Pulmonary artery endothelial cell (primary cell): Measurements from ENCODE around the gene NPEPPS. TPM values are rescaled to one million over a fixed set of nuclear protein-coding genes. Genes with fewer than 3 reads are reported as not detected.

Experiments
- DNase-seq: peaks from one replicate; pipeline ENCODE4 v3.0.0-alpha.2; 2011; ENCODE audit warnings: low read depth, low spot score
- total RNA-seq: library from RNA; depleted of rRNA; stranded (reverse); fragments of >200 nt; gene quantifications from 2 replicates; pipeline ENCODE4 v1.2.3, GENCODE V29; 2014

NPEPPS gene
- total RNA-seq, 1 donor from 2014 or later: 81.4 TPM

DNA sequence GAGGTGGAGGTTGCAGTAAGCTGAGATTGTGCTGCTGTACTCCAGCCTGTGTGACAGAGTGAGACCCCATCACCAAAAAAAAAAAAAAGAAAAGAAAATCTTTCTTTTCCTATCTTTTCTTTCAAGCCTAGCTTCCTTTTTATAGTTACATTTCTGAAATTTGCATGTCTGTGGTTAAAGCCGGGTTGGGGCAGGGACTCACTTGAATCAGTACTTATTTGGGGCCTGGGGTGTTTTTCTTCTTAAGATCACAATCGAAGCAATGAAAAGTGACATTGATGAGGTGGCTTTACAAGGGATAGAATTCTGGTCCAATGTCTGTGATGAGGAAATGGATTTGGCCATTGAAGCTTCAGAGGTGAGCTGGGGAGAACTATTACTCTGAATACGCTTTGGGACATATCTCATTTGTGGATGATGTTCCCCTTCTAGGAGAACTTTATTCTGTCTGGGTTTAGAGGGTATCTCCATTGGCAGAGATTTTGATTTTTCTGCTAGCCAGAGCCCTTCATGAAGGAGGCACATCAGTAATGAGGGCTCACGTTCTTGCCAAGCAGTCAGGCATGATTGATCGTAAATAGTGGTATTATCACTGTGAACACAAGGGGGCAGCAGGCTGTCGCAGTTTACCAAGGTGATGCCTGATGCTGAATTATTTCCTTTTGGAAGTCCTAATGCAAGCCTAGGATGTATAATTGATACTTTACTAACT lies 133.2 kb downstream of the NPEPPS start:
- DNase-seq: peak; percentile 27

- DNase-seq: no peak
These were observed 133.7 kb downstream of the NPEPPS start for GRCh38 chr17:47664624-47664941.

- DNase-seq: no peak
These were observed 134.7 kb downstream of the NPEPPS start for GRCh38 chr17:47665655-47666054.

DNA sequence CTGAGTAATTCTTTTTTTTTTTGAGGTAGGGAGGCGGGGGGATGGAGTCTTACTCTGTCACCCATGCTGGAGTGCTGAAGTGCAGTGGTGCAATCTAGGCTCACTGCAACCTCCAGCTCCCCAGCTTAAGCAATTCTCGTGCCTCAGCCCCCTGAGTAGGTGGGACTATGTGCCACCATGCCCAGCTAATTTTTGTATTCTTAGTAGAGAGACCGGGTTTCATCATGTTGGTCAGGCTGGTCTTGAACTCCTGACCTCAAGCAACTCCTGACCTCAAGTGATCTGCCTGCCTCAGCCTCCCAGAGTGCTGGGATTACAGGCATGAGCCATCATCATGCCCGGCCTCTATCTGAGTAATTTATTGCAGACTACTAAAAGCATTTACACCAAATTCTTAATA lies 138.2 kb downstream of the NPEPPS start:
- DNase-seq: no peak

DNA sequence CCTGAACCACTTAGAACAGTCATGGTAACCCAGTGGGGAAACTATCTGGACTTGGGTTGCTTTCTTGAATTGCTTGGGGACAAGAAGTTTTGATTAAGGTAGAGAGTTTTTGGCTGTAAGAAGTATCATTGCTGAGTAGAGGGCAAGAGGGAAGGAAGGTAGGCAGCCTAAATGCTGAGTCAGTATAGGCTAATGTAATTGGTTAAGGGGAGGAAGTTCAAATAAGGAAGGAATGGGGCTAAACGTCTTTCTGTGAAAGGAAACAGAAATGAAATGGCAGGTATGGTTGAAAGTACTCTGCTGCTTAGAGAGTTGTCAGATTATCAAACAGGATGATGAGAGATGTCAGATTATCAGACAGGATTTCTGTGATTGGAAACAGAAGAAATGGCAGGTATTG lies 139.2 kb downstream of the NPEPPS start:
- DNase-seq: no peak

Other genes with a start within 250 kb of the NPEPPS start
- gene EFCAB13, start 207.2 kb upstream of the NPEPPS start, total RNA-seq: 3.1 and 7.4 TPM in 2 replicates
- 352 and 589 TPM in 2 replicates for gene KPNB1, start 118.8 kb downstream of the NPEPPS start, total RNA-seq
- 8.2 and 10.4 TPM in 2 replicates for gene TBKBP1, start 163.1 kb downstream of the NPEPPS start, total RNA-seq
- not detected in 2 replicates for gene TBX21, start 202.1 kb downstream of the NPEPPS start, total RNA-seq